Measurements from ENCODE around the gene STK4. TPM values are rescaled to one million over a fixed set of nuclear protein-coding genes. Genes with fewer than 3 reads are reported as not detected.

The STK4 gene
- total RNA-seq, 2 donors from 2014 or later, result 17.8 to 23.6 TPM

GRCh38 chr20:45032276-45032675 lies 66.0 kb downstream of the STK4 start:
- no peak overlapping the region for H3K4me3 ChIP-seq
- intact Hi-C loops (cut with DNase I), result no loop called here
- DNase-seq, result no peak
- H3K9me3 ChIP-seq, result no peaks in the 10 kb centered on the region
- no peaks in the 10 kb centered on the region for H3K27me3 ChIP-seq
- WGBS, 2 donors, result 84 to 85% methylated on average over 2 of the region's 2 CpGs
- TF ChIP-seq CTCF (IDR thresholded peaks at IDR 0.05) (no peak), POLR2A (IDR thresholded peaks at IDR 0.05) (no peak)
- H3K36me3 ChIP-seq (replicated peaks in 1 of 2; ENCODE audit: insufficient read depth in 1 of 2, low read depth in 2 of 2), result peaks cover 0 to 3% of the 10 kb centered on the region in 2 donors
- H3K27ac ChIP-seq, result no peak overlapping the region
- peaks cover 5% of the 10 kb centered on the region for H3K4me1 ChIP-seq
- ATAC-seq, result no peak

GRCh38 chr20:45032781-45033180 lies 66.5 kb downstream of the STK4 start:
- WGBS, 2 donors, result 85 to 87% methylated on average over 3 of the region's 3 CpGs
- TF ChIP-seq POLR2A (IDR thresholded peaks at IDR 0.05) (no peak), CTCF (IDR thresholded peaks at IDR 0.05) (no peak)
- H3K4me1 ChIP-seq, result peaks cover 10% of the 10 kb centered on the region
- H3K9me3 ChIP-seq, result no peaks in the 10 kb centered on the region
- no peak overlapping the region for H3K4me3 ChIP-seq
- no peak for DNase-seq
- H3K36me3 ChIP-seq (replicated peaks in 1 of 2; ENCODE audit: insufficient read depth in 1 of 2, low read depth in 2 of 2), result peaks cover 0 to 3% of the 10 kb centered on the region in 2 donors
- no peaks in the 10 kb centered on the region for H3K27me3 ChIP-seq
- intact Hi-C loops (cut with DNase I), result no loop called here
- no peak overlapping the region for H3K27ac ChIP-seq
- no peak for ATAC-seq

GRCh38 chr20:45034436-45034835 lies 68.1 kb downstream of the STK4 start:
- DNase-seq, result no peak
- Histone ChIP-seq H3K4me3 (no peak overlapping the region), H3K9me3 (no peaks in the 10 kb centered on the region), H3K27me3 (no peaks in the 10 kb centered on the region), H3K27ac (no peak overlapping the region), H3K36me3 (replicated peaks in 1 of 2; ENCODE audit: insufficient read depth in 1 of 2, low read depth in 2 of 2) (peaks cover 0 to 3% of the 10 kb centered on the region in 2 donors), H3K4me1 (peaks cover 12% of the 10 kb centered on the region)
- no peak for ATAC-seq
- intact Hi-C loops (cut with DNase I), result no loop called here
- 94 to 95% methylated on average over 1 of the region's 1 CpG for WGBS, 2 donors
- TF ChIP-seq CTCF (IDR thresholded peaks at IDR 0.05) (no peak), POLR2A (IDR thresholded peaks at IDR 0.05) (no peak)

GRCh38 chr20:45036044-45036755 lies 69.9 kb downstream of the STK4 start:
- intact Hi-C loops (cut with DNase I), result no loop called here
- no peaks in the 10 kb centered on the region for H3K27me3 ChIP-seq
- no peak overlapping the region for H3K4me3 ChIP-seq
- H3K27ac ChIP-seq, result no peak overlapping the region
- no peaks in the 10 kb centered on the region for H3K9me3 ChIP-seq
- peaks cover 12% of the 10 kb centered on the region for H3K4me1 ChIP-seq
- 87 to 90% methylated on average over 10 of the region's 10 CpGs for WGBS, 2 donors
- DNase-seq (no peak), ATAC-seq (no peak)
- TF ChIP-seq CTCF (IDR thresholded peaks at IDR 0.05) (no peak), POLR2A (IDR thresholded peaks at IDR 0.05) (no peak)
- peaks cover 0 to 3% of the 10 kb centered on the region in 2 donors for H3K36me3 ChIP-seq (replicated peaks in 1 of 2; ENCODE audit: insufficient read depth in 1 of 2, low read depth in 2 of 2)

GRCh38 chr20:45037050-45037449 lies 70.7 kb downstream of the STK4 start:
- 74 to 84% methylated on average over 1 of the region's 1 CpG for WGBS, 2 donors
- DNase-seq, result peak in 1 of 4 donors; percentile 16
- Histone ChIP-seq H3K4me1 (peaks cover 21% of the 10 kb centered on the region), H3K27me3 (no peaks in the 10 kb centered on the region), H3K27ac (no peak overlapping the region), H3K4me3 (no peak overlapping the region), H3K9me3 (no peaks in the 10 kb centered on the region), H3K36me3 (replicated peaks in 1 of 2; ENCODE audit: insufficient read depth in 1 of 2, low read depth in 2 of 2) (peaks cover 0 to 3% of the 10 kb centered on the region in 2 donors)
- TF ChIP-seq POLR2A (IDR thresholded peaks at IDR 0.05), result no peak
- no peak for TF ChIP-seq CTCF (IDR thresholded peaks at IDR 0.05)
- intact Hi-C loops (cut with DNase I), result no loop called here
- no peak for ATAC-seq
